OCI-LY7 (cell line): ENCODE results near the gene LRRC73. TPM values are rescaled to one million over a fixed set of nuclear protein-coding genes. Genes with fewer than 3 reads are reported as not detected.
"Not testable (repeated sequence)": the region's sequence is repeated elsewhere in the genome, so short reads cannot be mapped to it uniquely, and the experiment has no call there.

Source experiments
- BruUV-seq: library from RNA; stranded (reverse); fragments of 400-500 nt; replicated peaks from 2 replicates; lab custom pipeline; 2021; lab: Mats Ljungman, UMichigan
- CTCF ChIA-PET: fragments of 300-600 bp; sonication (Branson Sonifier 250); formaldehyde crosslinking; loops from one replicate; lab custom pipeline; 2022; ENCODE audit warnings: antibody characterized with exemption; ENCODE audit not compliant: unreplicated experiment; lab: Charles Lee
- POLR2A ChIA-PET: fragments of 300-600 bp; sonication (Branson Sonifier 250); formaldehyde crosslinking; loops from one replicate; lab custom pipeline; 2022; ENCODE audit warnings: antibody characterized with exemption; lab: Charles Lee
- DNase-seq: peaks from one replicate; pipeline ENCODE4 v3.0.0-alpha.2; 2015; ENCODE audit warnings: low spot score
- H2AFZ ChIP-seq: fragments of 200-600 bp; sonication (generic), shearing (Covaris generic); 2 replicates; pipeline ENCODE4 v1.6.1; 2014; ENCODE audit warnings: mild to moderate bottlenecking, antibody characterized with exemption, low read length, moderate library complexity
- H3K27ac ChIP-seq: fragments of 200-600 bp; sonication (generic); 2 replicates; pipeline ENCODE4 v1.5.1; 2014; ENCODE audit warnings: mixed run types, low read depth, mild to moderate bottlenecking, moderate library complexity, low read length, inconsistent platforms; ENCODE audit not compliant: poor library complexity, severe bottlenecking
- H3K36me3 ChIP-seq: fragments of 200-600 bp; sonication (generic); 2 replicates; pipeline ENCODE4 v1.6.1; 2014; ENCODE audit warnings: mild to moderate bottlenecking, antibody characterized with exemption, low read length, moderate library complexity, mixed read lengths; ENCODE audit not compliant: insufficient read depth
- H3K4me1 ChIP-seq: fragments of 200-600 bp; sonication (generic); 2 replicates; pipeline ENCODE4 v1.5.1; 2014; ENCODE audit warnings: mild to moderate bottlenecking, low read length; ENCODE audit not compliant: insufficient read depth, poor library complexity, severe bottlenecking
- H3K4me2 ChIP-seq: fragments of 200-600 bp; sonication (generic); 2 replicates; pipeline ENCODE4 v1.6.1; 2014; ENCODE audit warnings: mild to moderate bottlenecking, low read length
- H3K4me3 ChIP-seq: fragments of 200-600 bp; sonication (generic); 2 replicates; pipeline ENCODE4 v1.5.1; 2014; ENCODE audit warnings: mild to moderate bottlenecking, low read depth, low read length; ENCODE audit not compliant: poor library complexity, severe bottlenecking
- H3K79me2 ChIP-seq: fragments of 200-600 bp; sonication (generic); 2 replicates; pipeline ENCODE4 v1.6.1; 2016; ENCODE audit warnings: low read depth, mild to moderate bottlenecking, low read length, moderate library complexity, mixed read lengths; ENCODE audit not compliant: insufficient read depth
- H3K9me2 ChIP-seq: fragments of 200-600 bp; sonication (generic); 2 replicates; pipeline ENCODE4 v1.6.1; 2016; ENCODE audit warnings: mild to moderate bottlenecking, low read length, mixed read lengths; ENCODE audit not compliant: insufficient read depth
- H3K9me3 ChIP-seq: fragments of 200-600 bp; sonication (generic); 2 replicates; pipeline ENCODE4 v1.6.1; 2014; ENCODE audit warnings: mild to moderate bottlenecking, mixed run types, low read length, mixed read lengths
- H4K20me1 ChIP-seq: fragments of 200-600 bp; sonication (generic); 2 replicates; pipeline ENCODE4 v1.6.1; 2014; ENCODE audit warnings: mild to moderate bottlenecking, antibody characterized with exemption, low read length, moderate library complexity, mixed read lengths; ENCODE audit not compliant: insufficient read depth
- EZH2phosphoT487 ChIP-seq: fragments of 200-600 bp; sonication (generic); IDR thresholded peaks from 2 replicates; pipeline ENCODE4 v1.6.1; 2018; ENCODE audit warnings: low read depth, borderline replicate concordance, mild to moderate bottlenecking, mixed run types, antibody characterized with exemption, low read length, moderate library complexity, mixed read lengths
- intact Hi-C: fragments of 100-400 bp; cut with micrococcal nuclease; formaldehyde crosslinking; loops from one replicate; pipeline ENCODE4 v1.10.0; 2022; ENCODE audit not compliant: unreplicated experiment
- total RNA-seq, 2 experiments: library from RNA; depleted of rRNA in 1 of 2; stranded (reverse); fragments of >200 nt in 1 of 2; shearing (Covaris generic) in 1 of 2; gene quantifications; 2 replicates each; pipeline ENCODE4 v1.2.3, GENCODE V29; 2014 to 2022
- TF ChIP-seq, protein P1 (sequence below): fragments of 200-600 bp; sonication (generic); conservative IDR thresholded peaks from 2 replicates; pipeline ENCODE4 v1.5.1; 2014; ENCODE audit warnings: mild to moderate bottlenecking, antibody characterized with exemption, low read length, moderate library complexity, mixed read lengths

LRRC73 gene
- total RNA-seq, 2 experiments from 2014 or later = 0.19 to 0.25 TPM

DNA sequence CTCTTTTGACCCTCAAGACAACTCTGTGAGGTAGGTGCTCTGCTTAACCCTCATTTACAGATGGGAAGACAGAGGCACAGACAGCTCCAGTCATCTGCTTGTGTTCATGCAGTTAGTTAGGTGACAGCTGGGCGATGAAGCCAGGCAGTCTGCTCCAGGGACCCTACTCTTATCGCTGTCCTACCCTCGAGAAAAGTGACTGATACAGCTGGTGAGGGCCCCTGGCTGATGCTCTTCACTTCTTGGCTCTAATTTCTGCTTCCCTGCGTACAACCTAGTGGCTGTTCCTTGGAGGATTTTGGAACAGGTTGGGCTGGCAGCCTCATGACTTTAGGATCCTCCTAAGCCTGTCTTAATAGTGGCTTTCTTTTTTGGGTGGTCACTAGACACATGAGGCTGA is 41.9 kb downstream of the LRRC73 start:
- no peaks in the 10 kb centered on the region for H3K36me3 ChIP-seq
- BruUV-seq = no TSS peak
- POLR2A ChIA-PET = interaction anchor here (1.0 kb wide), 1 partner anchor 9 kb away, joined by 3 read pairs; the partner anchor contains the start of gene TJAP1
- no peak overlapping the region for H3K4me3 ChIP-seq
- intact Hi-C loops = no loop called here
- no peaks in the 10 kb centered on the region for H4K20me1 ChIP-seq
- TF ChIP-seq EZH2phosphoT487 = no peak
- TF ChIP-seq, protein P1, sequence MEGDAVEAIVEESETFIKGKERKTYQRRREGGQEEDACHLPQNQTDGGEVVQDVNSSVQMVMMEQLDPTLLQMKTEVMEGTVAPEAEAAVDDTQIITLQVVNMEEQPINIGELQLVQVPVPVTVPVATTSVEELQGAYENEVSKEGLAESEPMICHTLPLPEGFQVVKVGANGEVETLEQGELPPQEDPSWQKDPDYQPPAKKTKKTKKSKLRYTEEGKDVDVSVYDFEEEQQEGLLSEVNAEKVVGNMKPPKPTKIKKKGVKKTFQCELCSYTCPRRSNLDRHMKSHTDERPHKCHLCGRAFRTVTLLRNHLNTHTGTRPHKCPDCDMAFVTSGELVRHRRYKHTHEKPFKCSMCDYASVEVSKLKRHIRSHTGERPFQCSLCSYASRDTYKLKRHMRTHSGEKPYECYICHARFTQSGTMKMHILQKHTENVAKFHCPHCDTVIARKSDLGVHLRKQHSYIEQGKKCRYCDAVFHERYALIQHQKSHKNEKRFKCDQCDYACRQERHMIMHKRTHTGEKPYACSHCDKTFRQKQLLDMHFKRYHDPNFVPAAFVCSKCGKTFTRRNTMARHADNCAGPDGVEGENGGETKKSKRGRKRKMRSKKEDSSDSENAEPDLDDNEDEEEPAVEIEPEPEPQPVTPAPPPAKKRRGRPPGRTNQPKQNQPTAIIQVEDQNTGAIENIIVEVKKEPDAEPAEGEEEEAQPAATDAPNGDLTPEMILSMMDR = no peak
- no peaks in the 10 kb centered on the region for H3K9me3 ChIP-seq
- H3K4me1 ChIP-seq = no peaks in the 10 kb centered on the region
- H3K9me2 ChIP-seq = no peaks in the 10 kb centered on the region
- no peak overlapping the region for H2AFZ ChIP-seq
- H3K27ac ChIP-seq = no peak overlapping the region
- DNase-seq = no peak
- H3K4me2 ChIP-seq = no peak overlapping the region
- CTCF ChIA-PET = no interaction called here
- no peaks in the 10 kb centered on the region for H3K79me2 ChIP-seq

- Histone ChIP-seq H3K79me2 (no peaks in the 10 kb centered on the region), H3K4me1 (no peaks in the 10 kb centered on the region), H4K20me1 (no peaks in the 10 kb centered on the region), H3K9me3 (no peaks in the 10 kb centered on the region), H2AFZ (no peak overlapping the region), H3K36me3 (no peaks in the 10 kb centered on the region), H3K4me3 (no peak overlapping the region), H3K4me2 (no peak overlapping the region), H3K9me2 (no peaks in the 10 kb centered on the region), H3K27ac (no peak overlapping the region)
- no peak for TF ChIP-seq EZH2phosphoT487
- TF ChIP-seq, protein P1 = no peak
- intact Hi-C loops = no loop called here
- ChIA-PET CTCF (interaction anchor here (0.6 kb wide), 1 partner anchor 24 kb away, joined by 4 read pairs; no protein-coding TSS in a partner anchor), POLR2A (interaction anchor here (1.0 kb wide), 1 partner anchor 10 kb away, joined by 3 read pairs; the partner anchor contains the start of gene TJAP1)
- DNase-seq = no peak
- BruUV-seq = no TSS peak
Measured at GRCh38 chr6:43467752-43468151, 42.4 kb downstream of the LRRC73 start.

DNA sequence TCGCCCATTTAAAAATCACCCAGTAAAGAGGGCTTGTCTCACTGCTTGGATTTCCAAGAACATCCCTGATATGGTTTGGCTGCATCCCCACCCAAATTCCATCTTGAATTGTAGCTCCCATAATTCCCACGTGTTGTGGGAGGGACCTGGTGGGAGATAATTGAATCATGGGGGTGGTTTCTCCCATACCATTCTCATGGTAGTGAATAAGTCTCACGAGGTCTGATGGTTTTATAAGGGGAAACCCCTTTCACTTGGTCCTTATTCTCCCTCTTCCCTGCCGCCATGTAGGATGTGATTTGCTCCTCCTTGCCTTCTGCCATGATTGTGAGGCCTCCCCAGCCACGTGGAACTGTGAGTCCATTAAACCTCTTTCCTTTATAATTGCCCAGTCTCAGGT is 42.9 kb downstream of the LRRC73 start:
- H3K79me2 ChIP-seq, H4K20me1 ChIP-seq, H3K9me3 ChIP-seq, H3K9me2 ChIP-seq, H3K4me2 ChIP-seq, BruUV-seq, POLR2A ChIA-PET, DNase-seq, H2AFZ ChIP-seq, H3K36me3 ChIP-seq, H3K4me1 ChIP-seq, intact Hi-C loops, H3K4me3 ChIP-seq, H3K27ac ChIP-seq: not testable (repeated sequence)
- CTCF ChIA-PET = interaction anchor here (0.6 kb wide), 1 partner anchor 24 kb away, joined by 4 read pairs; no protein-coding TSS in a partner anchor
